GM03348 (cell line): ENCODE data around the gene DSTN.
A peak's percentile ranks its signal among the peaks of the same experiment; 100 is the strongest.

Experiments
- DNase-seq: peaks from one replicate; pipeline ENCODE4 v3.0.0; 2012; ENCODE audit warnings: low spot score

The DSTN gene

DNA sequence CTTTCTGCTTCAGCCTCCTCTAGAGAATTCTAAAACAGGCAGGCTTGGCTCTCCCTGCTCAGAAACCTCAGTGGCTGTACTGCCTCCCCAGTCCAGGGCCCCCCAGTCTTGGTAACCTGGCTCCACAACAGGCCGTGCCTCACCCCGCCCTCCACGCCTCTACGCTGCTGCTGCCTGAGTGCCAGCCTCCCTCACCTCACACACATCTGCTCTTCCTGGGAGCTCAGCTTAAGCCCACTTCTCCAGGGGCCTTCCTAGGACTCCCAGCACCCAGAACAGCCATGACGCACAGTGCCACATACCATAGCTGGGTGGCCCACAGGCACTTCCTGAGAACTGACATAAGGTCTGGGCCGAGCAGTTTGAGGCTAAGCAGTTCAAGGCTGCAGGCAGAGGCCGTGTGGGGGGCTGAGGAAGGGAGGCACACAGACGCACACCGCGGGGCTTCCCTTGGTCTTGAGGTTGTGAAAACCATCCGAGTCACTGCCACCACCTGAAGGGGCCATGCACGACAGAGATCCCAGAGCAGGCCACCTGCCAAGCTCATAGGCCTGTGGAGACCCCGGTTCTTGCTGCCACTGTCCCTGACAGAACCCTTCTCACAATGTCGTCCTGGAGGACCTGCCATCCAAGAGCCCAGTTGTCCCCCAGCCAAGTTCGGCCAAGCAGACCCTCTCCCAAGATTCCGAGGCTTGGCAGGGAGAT, 42.6 kb downstream of the DSTN start:
- DNase-seq, result peak; percentile 54

DNA sequence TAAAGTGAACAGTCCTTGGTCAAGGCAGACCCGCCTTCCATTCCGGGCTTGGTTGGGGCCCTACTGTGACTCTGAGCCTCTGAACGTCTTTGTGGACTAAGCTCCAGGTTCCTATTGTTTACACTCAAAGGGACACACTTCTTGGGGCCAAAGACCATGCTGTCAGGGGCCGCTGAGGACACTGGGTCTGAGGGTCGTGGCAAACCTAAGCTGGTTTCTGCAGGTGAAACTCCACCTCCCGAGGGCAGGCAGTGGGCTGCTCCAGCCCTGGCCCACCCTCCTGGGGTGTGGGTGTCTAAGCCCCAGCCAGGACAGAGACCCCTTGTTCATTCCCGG, 43.1 kb downstream of the DSTN start:
- DNase-seq, result peak; percentile 15

DNA sequence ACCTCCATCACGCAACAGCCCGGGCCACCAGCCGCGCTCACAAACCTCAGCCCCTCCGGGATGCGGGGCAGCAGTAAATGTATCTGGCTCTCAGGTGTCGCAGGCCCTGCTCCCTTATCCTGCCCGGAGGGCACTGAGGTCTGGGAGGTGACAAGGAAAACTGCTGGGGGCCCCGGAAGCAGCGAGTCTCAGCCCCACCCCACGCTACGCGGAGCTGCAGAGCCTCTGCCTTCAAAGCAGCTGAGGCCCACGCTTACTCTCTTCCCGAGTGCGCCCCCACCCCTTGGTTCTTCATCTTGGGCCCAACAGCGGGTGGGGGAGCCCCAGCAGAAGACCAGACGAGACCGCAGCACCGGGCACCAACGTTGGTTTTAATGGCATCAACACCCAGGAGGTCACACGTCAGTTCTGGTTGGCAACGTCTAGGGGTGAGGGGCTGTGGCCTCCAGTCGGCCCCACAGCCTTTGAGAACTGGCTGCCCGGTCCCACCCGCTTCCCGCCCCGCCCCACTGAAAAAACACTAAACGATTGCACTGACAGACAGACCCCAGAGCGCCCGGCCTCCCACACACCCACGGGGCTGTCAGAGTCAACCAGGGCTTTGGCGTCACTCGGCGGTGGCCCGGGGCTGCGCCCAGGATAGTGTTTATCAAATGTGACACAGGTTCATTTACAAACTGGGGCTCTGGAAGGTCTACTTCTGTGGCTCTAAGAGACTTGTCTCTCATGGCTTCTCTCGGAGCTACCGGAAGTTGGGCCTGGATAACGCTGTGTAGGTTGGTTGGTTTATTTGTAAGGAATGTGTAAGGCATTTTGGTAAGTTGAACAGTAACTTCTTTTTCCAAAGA, 43.7 kb downstream of the DSTN start:
- peak; percentile 16 for DNase-seq

DNA sequence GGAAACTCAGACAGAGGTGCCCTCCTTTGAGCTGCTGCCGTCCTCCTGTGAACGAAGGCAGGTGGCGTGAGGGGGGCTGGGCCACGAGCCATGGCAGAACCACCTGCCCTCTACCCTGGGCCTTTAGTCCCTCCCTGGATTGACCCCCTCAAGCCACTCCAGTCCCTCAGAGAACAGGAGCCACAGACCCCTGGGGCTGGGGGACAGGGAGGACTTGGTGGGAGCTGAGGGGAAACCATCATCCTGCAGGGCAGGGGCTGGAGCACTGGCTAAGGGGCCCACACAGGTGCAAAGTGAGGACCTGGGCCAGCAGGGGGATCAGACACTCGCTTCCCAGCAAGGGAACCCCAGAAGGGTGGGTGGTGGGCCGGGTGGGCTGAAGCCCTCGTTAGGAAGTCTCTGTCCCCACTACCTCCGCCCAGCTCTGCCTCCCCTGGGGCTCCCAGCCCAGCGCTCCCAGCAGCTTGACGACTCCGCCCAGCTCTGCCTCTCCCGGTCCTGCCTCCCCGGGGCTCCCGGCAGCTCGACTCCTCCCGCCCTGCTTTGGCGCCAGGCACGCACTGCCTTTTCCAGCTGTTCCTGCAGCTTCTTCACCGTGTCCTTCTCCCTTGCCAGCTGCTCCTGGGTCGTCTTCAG, 44.4 kb downstream of the DSTN start:
- DNase-seq, result peak; percentile 74

DNA sequence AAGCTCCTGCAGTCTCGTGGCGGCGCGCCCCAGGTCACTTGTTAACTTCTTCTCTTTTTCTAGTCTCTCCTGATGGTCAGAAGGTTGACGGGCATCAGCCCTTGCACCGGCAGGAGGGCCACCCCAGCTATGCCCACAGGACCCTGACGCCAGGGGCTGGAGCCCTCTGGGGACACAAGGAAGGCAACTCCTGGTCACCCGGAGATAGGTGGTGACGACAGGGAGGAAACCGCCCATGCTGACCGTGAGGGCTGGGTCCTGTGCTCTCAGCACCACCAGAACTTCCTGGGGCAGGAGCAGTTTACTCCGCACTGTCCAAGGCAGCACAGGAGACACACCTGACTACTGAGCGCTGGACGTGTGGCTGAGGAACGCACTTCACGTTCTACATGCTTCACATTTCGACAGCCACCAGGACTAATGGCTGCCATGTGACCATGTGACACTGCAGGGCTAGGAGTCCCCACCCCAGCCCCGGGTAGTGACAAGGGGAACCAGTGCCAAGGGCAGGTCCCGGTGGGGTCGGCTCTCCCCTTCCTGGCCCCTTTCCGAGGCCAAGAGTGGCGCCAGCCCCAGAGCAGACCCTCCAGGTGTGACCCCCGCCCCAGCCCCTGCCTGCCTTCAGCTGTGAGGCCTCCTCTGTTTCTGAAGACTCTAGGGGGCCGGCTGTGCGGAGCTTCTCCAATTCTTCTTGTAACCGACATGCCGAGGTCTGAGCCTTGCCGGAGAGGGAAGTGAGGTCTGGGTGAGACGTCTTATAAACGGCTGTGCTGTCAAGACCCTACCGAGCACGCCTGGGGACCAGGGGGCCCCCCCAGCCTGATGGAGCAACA, 45.2 kb downstream of the DSTN start:
- DNase-seq, result no peak

- DNase-seq, result no peak
These were observed 46.0 kb downstream of the DSTN start for GRCh38 chr20:17615645-17616479.

GRCh38 chr20:17616480-17617211, 46.8 kb downstream of the DSTN start:
- no peak for DNase-seq

DNA sequence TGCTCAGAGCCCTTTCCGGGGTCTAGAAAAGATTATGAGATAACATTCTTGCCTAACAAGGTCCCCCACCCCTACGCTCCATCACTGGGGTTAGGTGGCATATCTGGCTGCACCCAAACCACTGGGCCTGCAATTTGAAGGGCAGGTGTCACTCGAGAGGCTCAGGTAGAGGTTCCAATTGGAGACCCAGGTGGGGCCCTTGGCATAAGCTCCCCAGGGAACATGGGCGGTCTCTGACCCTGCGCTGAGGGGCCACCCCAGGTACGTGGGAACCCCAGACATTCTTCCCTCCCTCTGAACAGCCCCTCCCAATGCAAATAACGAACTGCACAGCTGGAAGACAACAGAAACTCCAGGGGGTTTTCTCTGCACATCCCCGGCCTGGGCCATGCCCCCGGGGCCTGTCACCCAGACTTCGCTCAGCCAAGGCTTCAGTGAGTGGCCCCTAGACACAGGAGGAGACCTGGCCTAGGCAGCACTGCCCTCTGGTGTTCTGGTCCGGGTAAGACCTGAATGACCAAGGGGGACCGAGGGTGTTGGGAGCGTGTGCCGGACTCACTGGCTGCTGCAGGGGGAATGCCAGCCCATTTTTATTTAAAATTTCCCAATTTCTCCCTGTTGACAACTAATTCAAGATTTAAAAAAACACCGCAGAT, 47.5 kb downstream of the DSTN start:
- DNase-seq, result peak; percentile 61

- DNase-seq, result no peak
These were observed 48.2 kb downstream of the DSTN start for GRCh38 chr20:17617868-17618672.

DNA sequence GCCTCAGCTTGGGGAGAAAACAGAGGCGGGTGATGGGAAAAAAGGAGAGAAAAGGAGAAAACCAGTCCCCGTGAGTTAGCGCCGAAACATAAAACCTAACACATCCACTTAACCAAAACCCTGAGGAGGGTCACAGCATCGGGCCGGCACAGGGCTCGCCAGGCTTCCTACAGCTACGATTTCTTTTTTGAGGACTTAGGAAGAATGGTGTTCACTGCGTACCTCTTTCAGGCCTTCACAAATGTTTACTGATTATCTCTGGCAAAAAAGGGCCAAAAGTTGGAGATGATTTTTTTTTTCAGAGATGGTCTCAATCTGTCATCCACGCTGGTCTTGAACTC, 48.8 kb downstream of the DSTN start:
- no peak for DNase-seq

DNA sequence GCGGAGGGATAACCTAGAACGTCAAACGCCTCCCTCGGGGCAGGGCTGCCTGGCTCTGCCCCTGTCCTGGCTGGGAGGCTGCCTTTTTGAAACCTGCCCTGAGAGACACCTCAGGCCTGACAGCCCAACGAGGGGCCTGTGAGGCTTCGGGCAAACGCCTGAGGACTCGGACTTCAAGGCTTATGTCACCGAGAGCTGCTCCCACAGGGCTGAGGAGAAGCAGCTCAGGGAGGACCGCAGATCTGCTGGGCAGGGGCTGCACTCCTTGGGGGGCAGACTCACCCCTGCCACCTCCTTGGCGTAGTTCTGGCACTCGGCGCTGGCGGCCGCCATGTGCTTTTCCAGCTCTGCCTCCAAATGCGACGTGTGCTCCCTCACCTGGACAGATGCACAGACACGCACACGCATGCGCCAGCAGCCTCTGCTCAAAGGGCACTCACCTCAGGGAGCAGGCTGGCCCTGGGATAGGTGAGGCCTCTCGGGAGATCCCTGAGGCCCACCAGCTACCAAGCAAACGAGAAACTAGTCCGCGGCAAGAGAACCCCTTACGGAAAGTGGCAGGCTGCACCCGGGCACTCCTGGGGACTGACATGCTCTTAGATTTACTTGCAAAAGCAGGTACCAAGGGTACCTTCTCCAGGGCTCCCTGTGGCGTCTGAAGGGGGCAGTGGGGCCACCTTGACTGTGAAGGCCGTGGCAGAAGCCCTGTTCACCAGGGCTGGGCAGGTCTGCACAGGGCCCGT, 49.6 kb downstream of the DSTN start:
- no peak for DNase-seq

- DNase-seq, result no peak
These were observed 50.7 kb downstream of the DSTN start for GRCh38 chr20:17620371-17621228.

DNA sequence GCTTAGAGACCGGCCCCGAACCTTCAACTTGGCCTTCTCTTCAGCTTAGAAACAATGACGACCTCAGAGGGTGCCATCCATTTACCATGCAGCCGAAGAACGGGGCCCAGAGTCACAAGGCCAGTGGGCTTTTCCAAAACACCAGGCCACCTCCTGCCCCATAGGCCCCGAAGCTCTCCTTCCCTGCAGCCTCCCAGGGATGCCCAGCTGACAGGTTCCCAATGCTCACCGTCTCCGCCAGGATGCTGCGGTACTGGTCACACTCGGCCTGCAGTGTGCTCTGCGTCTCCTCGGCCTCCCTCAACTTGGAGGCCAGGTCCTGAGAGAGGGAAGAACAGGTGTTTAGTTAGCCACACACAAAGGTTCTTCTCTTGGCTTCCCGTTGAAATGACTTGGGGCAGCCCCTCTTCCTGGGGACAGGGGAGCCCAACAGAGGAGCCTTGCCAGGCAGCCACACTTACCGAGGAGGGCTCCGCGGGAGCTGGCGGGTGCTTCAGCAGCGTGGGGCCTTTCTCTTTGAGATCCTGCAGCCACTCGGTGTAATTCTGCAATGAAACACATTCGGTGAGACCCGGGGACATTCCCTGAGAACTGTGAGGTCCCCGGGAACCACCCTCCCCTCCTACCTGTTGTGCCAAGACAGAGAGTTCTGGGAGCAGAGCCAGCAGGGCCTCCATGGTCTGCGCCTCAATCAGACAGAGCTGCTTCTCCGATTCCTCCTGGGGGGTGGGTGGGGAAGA, 51.5 kb downstream of the DSTN start:
- DNase-seq, result no peak

GRCh38 chr20:17622086-17622850, 52.4 kb downstream of the DSTN start:
- no peak for DNase-seq

DNA sequence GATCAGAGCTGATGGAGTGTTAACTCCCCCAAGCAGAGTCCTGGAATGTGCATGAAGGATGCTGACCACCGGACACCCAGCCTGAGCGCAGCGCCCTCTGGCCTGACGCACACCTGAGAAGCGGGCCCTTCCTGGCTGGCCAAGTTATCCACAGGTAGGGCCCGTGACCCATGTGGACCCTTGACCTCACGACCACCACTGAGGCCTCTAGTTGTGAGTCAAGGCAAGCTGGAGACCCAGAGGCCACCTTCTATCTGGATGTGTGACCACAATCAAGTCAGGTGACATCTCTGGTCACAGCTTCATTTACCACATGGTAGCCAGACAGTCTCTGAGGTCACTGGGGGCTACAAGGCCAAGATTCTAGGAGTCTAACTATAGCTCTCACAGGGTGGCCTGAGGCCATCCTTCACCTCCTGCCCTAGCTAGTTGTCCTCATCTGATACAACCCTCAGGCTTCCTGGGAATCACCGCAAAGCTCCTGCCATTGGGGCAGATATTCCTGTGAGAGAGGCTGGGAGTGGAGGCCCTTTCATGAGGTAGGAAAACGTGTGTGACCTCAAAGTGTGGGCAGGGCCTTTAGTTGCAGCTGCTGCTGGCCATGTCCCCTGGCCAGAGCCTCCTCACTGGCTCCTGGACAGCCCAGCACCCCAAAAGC, 53.1 kb downstream of the DSTN start:
- no peak for DNase-seq

DNA sequence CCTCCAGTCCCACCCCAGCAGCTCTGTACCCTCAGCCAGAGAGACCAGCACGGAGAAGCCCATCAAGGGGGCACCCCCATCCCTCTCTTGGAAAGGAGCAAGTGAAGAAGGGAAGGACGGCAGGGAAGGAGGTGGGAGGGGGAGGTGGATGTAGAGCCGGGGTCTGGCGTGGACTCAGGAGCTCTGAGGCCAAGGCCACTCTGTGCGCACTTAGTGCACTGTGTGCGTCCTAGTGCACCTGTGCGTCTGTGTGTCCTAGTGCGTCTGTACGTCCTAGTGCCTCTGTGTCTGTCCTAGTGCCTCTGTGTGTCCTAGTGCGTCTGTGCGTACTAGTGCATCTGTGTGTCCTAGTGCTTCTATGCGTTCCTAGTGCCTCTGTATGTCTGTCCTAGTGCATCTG, 54.2 kb downstream of the DSTN start:
- no peak for DNase-seq
